ENCODE data around the gene ZNF263.

DNA sequence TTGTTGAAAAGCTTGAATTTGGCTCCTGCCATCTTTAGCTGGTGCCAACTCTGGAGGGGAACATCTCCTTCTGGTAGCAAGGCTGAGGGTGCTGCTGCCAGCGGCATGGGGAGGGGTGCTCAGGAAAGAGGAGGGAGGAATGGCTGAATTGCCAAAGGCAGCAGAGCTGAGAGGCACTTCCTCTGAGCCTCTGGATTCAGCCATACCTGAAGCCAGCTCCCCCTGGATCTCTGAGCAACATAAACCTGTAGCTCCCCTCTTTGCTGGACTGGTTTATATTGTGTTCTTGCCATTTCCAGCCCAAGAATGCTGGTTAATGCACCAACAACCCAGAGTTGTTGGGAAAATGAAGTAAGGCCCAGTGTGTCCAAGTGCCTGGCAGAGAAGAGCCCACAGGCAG is 34.3 kb upstream of the ZNF263 start:
- TF ChIP-seq CTCF (IDR thresholded peaks at IDR 0.05) (no peak), EP300 (IDR thresholded peaks at IDR 0.05) (no peak)

All from gastroesophageal sphincter (tissue), 3 donors.